GM12878 (cell line): ENCODE data around the gene LGALSL. TPM values are rescaled to one million over a fixed set of nuclear protein-coding genes. Genes with fewer than 3 reads are reported as not detected.

ENCODE experiments used
- ATAC-seq: fragments of 200-7000 bp; cut with Tn5 transposase; 3 replicates; pipeline ENCODE4 v1.9.1; 2020; ENCODE audit warnings: mild to moderate bottlenecking, moderate library complexity
- BruUV-seq: library from RNA; stranded (reverse); fragments of 400-500 nt; replicated peaks from 2 replicates; lab custom pipeline; 2021; lab: Mats Ljungman, UMichigan
- CTCF ChIA-PET: fragments of 300-600 bp; sonication (Branson Sonifier 250); formaldehyde crosslinking; extraction: SDS; loops from one replicate; lab custom pipeline; 2021; ENCODE audit warnings: inconsistent platforms; lab: Yijun Ruan, JAX
- POLR2A ChIA-PET: fragments of 350-600 bp; formaldehyde crosslinking; extraction: SDS; loops from one replicate; lab custom pipeline; 2021; ENCODE audit warnings: inconsistent platforms; lab: Charles Lee
- RAD21 ChIA-PET: fragments of 300-600 bp; sonication (Branson Sonifier 250); formaldehyde crosslinking; loops from one replicate; lab custom pipeline; 2023; ENCODE audit warnings: antibody characterized with exemption; ENCODE audit not compliant: unreplicated experiment; lab: Charles Lee
- SMC1A ChIA-PET: fragments of 300-600 bp; sonication (Branson Sonifier 250); formaldehyde crosslinking; loops from one replicate; lab custom pipeline; 2023; ENCODE audit not compliant: unreplicated experiment, uncharacterized antibody; lab: Charles Lee
- DNase-seq: peaks from one replicate; pipeline ENCODE4 v3.0.0-alpha.2; 2011; ENCODE audit warnings: low read depth, low spot score
- FAIRE-seq: peaks from 3 replicates; lab custom pipeline; 2011; peaks lifted over from hg19 to GRCh38; lab: Jason Lieb, UNC
- H2AFZ ChIP-seq: 2 replicates; pipeline ENCODE4 v1.6.0; 2011; ENCODE audit warnings: low read depth, low read length, control low read depth; ENCODE audit not compliant: control insufficient read depth
- H3K27ac ChIP-seq: 2 replicates; pipeline ENCODE4 v1.5.1; 2011; ENCODE audit warnings: control low read depth; ENCODE audit not compliant: control insufficient read depth, insufficient read depth
- H3K27me3 ChIP-seq, 2 experiments: replicated peaks in 1 of 2; 2 replicates each; pipeline versions ENCODE4 v1.6.0 to v1.6.1; 2011; ENCODE audit warnings: low read length in 1 of 2; ENCODE audit not compliant: control insufficient read depth in 2 of 2, insufficient read depth in 2 of 2
- H3K36me3 ChIP-seq, 2 experiments: 2 replicates each; pipeline ENCODE4 v1.5.1; 2011; ENCODE audit warnings: low read length in 1 of 2; ENCODE audit not compliant: control insufficient read depth in 2 of 2, insufficient read depth in 2 of 2
- H3K4me1 ChIP-seq: 2 replicates; pipeline ENCODE4 v1.6.1; 2011; ENCODE audit warnings: mild to moderate bottlenecking, low read length, moderate library complexity, mixed read lengths; ENCODE audit not compliant: control insufficient read depth, insufficient read depth
- H3K4me2 ChIP-seq: 2 replicates; pipeline ENCODE4 v1.6.0; 2011; ENCODE audit warnings: control low read depth; ENCODE audit not compliant: control insufficient read depth, insufficient read depth
- H3K4me3 ChIP-seq: fragments of 200-600 bp; sonication (generic); 2 replicates; pipeline ENCODE4 v1.5.1; 2016
- H3K79me2 ChIP-seq: 2 replicates; pipeline ENCODE4 v1.6.0; 2011; ENCODE audit warnings: low read length; ENCODE audit not compliant: control insufficient read depth, insufficient read depth
- H3K9ac ChIP-seq: 2 replicates; pipeline ENCODE4 v1.8.0; 2011; ENCODE audit warnings: low read length, control low read depth, mixed read lengths; ENCODE audit not compliant: control insufficient read depth, insufficient read depth
- H3K9me3 ChIP-seq: replicated peaks from 3 replicates; pipeline ENCODE4 v1.5.1; 2011; ENCODE audit warnings: mild to moderate bottlenecking, low read length; ENCODE audit not compliant: control insufficient read depth, insufficient read depth
- H4K20me1 ChIP-seq: 2 replicates; pipeline ENCODE4 v1.6.0; 2011; ENCODE audit not compliant: control insufficient read depth, insufficient read depth
- CBFB ChIP-seq: IDR thresholded peaks from 2 replicates; pipeline ENCODE4 v1.6.1; 2016; ENCODE audit warnings: antibody characterized with exemption, low read depth
- CREM ChIP-seq: IDR thresholded peaks from 2 replicates; pipeline ENCODE4 v1.6.1; 2014; ENCODE audit warnings: antibody characterized with exemption, low read depth
- HCFC1 ChIP-seq: fragments of 150-350 bp; IDR thresholded peaks from 2 replicates; pipeline ENCODE4 v1.6.1; 2014; ENCODE audit warnings: low read length
- HDAC6 ChIP-seq: fragments of 200-600 bp; sonication (generic); IDR thresholded peaks from one replicate; pipeline ENCODE4 v1.8.0; 2017; ENCODE audit warnings: antibody characterized with exemption; ENCODE audit not compliant: unreplicated experiment
- MYB ChIP-seq: fragments of 150-350 bp; IDR thresholded peaks from 2 replicates; pipeline ENCODE4 v1.6.1; 2014; ENCODE audit warnings: mild to moderate bottlenecking, low read depth, low read length, borderline replicate concordance
- MYC ChIP-seq: IDR thresholded peaks from 2 replicates; pipeline ENCODE4 v1.6.1; 2011; ENCODE audit warnings: mild to moderate bottlenecking, low read length, moderate library complexity, inconsistent platforms; ENCODE audit not compliant: insufficient read depth, insufficient replicate concordance, insufficient read length, severe bottlenecking
- POLR2AphosphoS5 ChIP-seq: IDR thresholded peaks from 2 replicates; pipeline ENCODE4 v1.6.1; 2011; ENCODE audit warnings: mild to moderate bottlenecking, low read length, inconsistent platforms
- POU2F2 ChIP-seq: IDR thresholded peaks from 3 replicates; pipeline ENCODE4 v1.6.1; 2011; ENCODE audit warnings: low read depth, mild to moderate bottlenecking, low read length, borderline replicate concordance
- RBBP5 ChIP-seq: fragments of 200-600 bp; sonication (generic); conservative IDR thresholded peaks from 2 replicates; pipeline ENCODE4 v1.6.1; 2016
- RCOR1 ChIP-seq: conservative IDR thresholded peaks from 2 replicates; pipeline ENCODE4 v1.6.1; 2012; ENCODE audit warnings: low read depth, low read length, improper control_type of control experiment
- SIX5 ChIP-seq: IDR thresholded peaks from 2 replicates; pipeline ENCODE4 v1.6.1; 2011; ENCODE audit warnings: mild to moderate bottlenecking, low read depth, low read length, moderate library complexity; ENCODE audit not compliant: severe bottlenecking
- SREBF1 ChIP-seq: IDR thresholded peaks from 2 replicates; pipeline ENCODE4 v1.6.1; 2012; ENCODE audit warnings: mild to moderate bottlenecking, low read length
- SUZ12 ChIP-seq: fragments of 200-600 bp; sonication (generic); IDR thresholded peaks from one replicate; pipeline ENCODE4 v1.6.1; 2018; ENCODE audit warnings: antibody characterized with exemption, mild to moderate bottlenecking; ENCODE audit not compliant: unreplicated experiment
- TBL1XR1 ChIP-seq: IDR thresholded peaks from 2 replicates; pipeline ENCODE4 v1.6.1; 2012; ENCODE audit warnings: low read depth, low read length, improper control_type of control experiment
- TCF12 ChIP-seq: IDR thresholded peaks from 2 replicates; pipeline ENCODE4 v1.6.1; 2011; ENCODE audit warnings: low read depth, mild to moderate bottlenecking, low read length
- ZBTB11 ChIP-seq: fragments of 450-650 bp; formaldehyde crosslinking; IDR thresholded peaks from 2 replicates; pipeline ENCODE4 v1.5.0; 2022; ENCODE audit warnings: mild to moderate bottlenecking, missing genetic modification characterization
- ZNF622 ChIP-seq: fragments of 450-650 bp; IDR thresholded peaks from 2 replicates; pipeline ENCODE4 v1.6.1; 2017; ENCODE audit warnings: mild to moderate bottlenecking, inconsistent platforms
- ZNF687 ChIP-seq: fragments of 450-650 bp; IDR thresholded peaks from 2 replicates; pipeline ENCODE4 v1.6.1; 2017; ENCODE audit warnings: mild to moderate bottlenecking, moderate library complexity
- WGBS: methylation state at CpG from one replicate; pipeline ENCODE4 v1.1.6; 2016; ENCODE audit warnings: low lambda C conversion rate; ENCODE audit not compliant: insufficient replicate concordance, insufficient coverage; ENCODE audit errors: missing lambda C conversion rate; 5-methylcytosine and 5-hydroxymethylcytosine counted together
- in situ Hi-C: fragments of 300-500 bp; cut with MboI; formaldehyde crosslinking; loops from 9 replicates; pipeline ENCODE4 v1.14.3; 2018; ENCODE audit warnings: mixed read lengths
- intact Hi-C: fragments of 100-400 bp; cut with micrococcal nuclease; formaldehyde crosslinking; loops from one replicate; pipeline ENCODE4 v1.14.2; 2022; ENCODE audit not compliant: unreplicated experiment
- polyA plus RNA-seq, 11 experiments: library from polyadenylated mRNA; depleted of rRNA in 4 of 11; unstranded in 6 of 11; stranded (reverse) in 5 of 11; fragments of >200 nt; fragmentation: Nextera tagmentation in 4 of 11; fragmentation: Illumina TruSeq in 1 of 11; extraction: Ambion mirVana in 4 of 11; extraction: Trizol in 1 of 11; gene quantifications; 1 replicate in 1 of 11; 2 replicates in 10 of 11; pipeline versions ENCODE4 v1.2.1 to v1.2.3, GENCODE V29; 2011 to 2016; ENCODE audit warnings: inconsistent platforms in 2 of 11, missing spikeins in 2 of 11, low read depth in 1 of 11
- total RNA-seq, 4 experiments: library from RNA; depleted of rRNA in 3 of 4; stranded (reverse); fragments of >200 nt in 3 of 4; fragmentation: Illumina TruSeq in 1 of 4; extraction: Trizol in 1 of 4; gene quantifications; 2 replicates each; pipeline versions ENCODE4 v1.2.1 to v1.2.3, GENCODE V29; 2013 to 2021

The LGALSL gene
- total and polyA plus RNA-seq, 10 of the 15 experiments (the other 5 are each of a cell fraction or from before 2014, with no cell fraction given): 3.3 to 9.1 (median 4.9) TPM

GRCh38 chr2:64421201-64421600, 32.8 kb upstream of the LGALSL start (continued):
- TF ChIP-seq ZBTB11 (CRISPR knock-in tag) (no peak), HCFC1 (no peak), TBL1XR1 (no peak)

GRCh38 chr2:64422466-64422865, 31.5 kb upstream of the LGALSL start:
- TF ChIP-seq HDAC6 (no peak), POU2F2 (no peak), SUZ12 (no peak), ZNF622 (no peak), CREM (no peak), CBFB (no peak), MYC (no peak), SREBF1 (no peak), TCF12 (no peak), RCOR1 (no peak), RBBP5 (no peak), POLR2AphosphoS5 (no peak), MYB (no peak), ZNF687 (no peak), SIX5 (no peak)
- no peak for FAIRE-seq
- Histone ChIP-seq H3K9me3 (no peaks in the 10 kb centered on the region), H3K79me2 (no peaks in the 10 kb centered on the region), H3K4me2 (no peak overlapping the region), H3K27me3 (no peaks in the 10 kb centered on the region), H3K36me3 (no peaks in the 10 kb centered on the region), H3K4me3 (no peak overlapping the region), H3K9ac (no peak overlapping the region), H2AFZ (no peak overlapping the region), H3K27ac (no peak overlapping the region), H3K4me1 (no peaks in the 10 kb centered on the region), H4K20me1 (no peaks in the 10 kb centered on the region)
- WGBS: 4% methylated on average over 1 of the region's 1 CpG
- SMC1A ChIA-PET: interaction anchor here (1.3 kb wide), 1 partner anchor 9 kb away, joined by 4 read pairs; no protein-coding TSS in a partner anchor
- ATAC-seq: no peak; the same call in 2 of the 3 replicates
- CTCF ChIA-PET: no interaction called here
- BruUV-seq: no TSS peak
- no peak for DNase-seq
- RAD21 ChIA-PET: no interaction called here
- in situ Hi-C loops (no loop called here), intact Hi-C loops (no loop called here)
- POLR2A ChIA-PET: no interaction called here
